Measurements from ENCODE around the gene FAM200B.

FAM200B gene

GRCh38 chr4:15681372-15682241, at the start of gene FAM200B:
Gene FAM200B, plus strand, starts transcription at chr4:15681827. Its CDS starts 5,151 bp downstream, at chr4:15686978.
- TF ChIP-seq REST (IDR thresholded peaks at IDR 0.05; ENCODE audit: low read depth) (no peak), FOXM1 (IDR thresholded peaks at IDR 0.05; ENCODE audit: borderline replicate concordance, low read depth) (peak; percentile 79), TEAD4 (IDR thresholded peaks at IDR 0.05) (no peak; the same call in 1 of the 2 replicates), NFIC (IDR thresholded peaks at IDR 0.05) (peak; percentile 19; the same call in 1 of the 2 replicates), EP300 (IDR thresholded peaks at IDR 0.05; ENCODE audit: borderline replicate concordance) (no peak), ZBTB7A (IDR thresholded peaks at IDR 0.05; ENCODE audit: low read depth) (no peak), TCF12 (IDR thresholded peaks at IDR 0.05; ENCODE audit: low read depth) (peak; percentile 24; the same call in 1 of the 2 replicates), CREB1 (IDR thresholded peaks at IDR 0.05; ENCODE audit: low read depth) (peak; percentile 37; the same call in 1 of the 2 replicates), USF1 (IDR thresholded peaks at IDR 0.05) (no peak; the same call in 1 of the 2 replicates), RAD21 (IDR thresholded peaks at IDR 0.05; ENCODE audit: low read depth) (no peak), EGR1 (IDR thresholded peaks at IDR 0.05) (no peak), YY1 (IDR thresholded peaks at IDR 0.05; ENCODE audit: low read depth) (peak; percentile 65; the same call in 1 of the 2 replicates), TAF1 (IDR thresholded peaks at IDR 0.05; ENCODE audit: low read depth) (peak; percentile 92), CEBPB (IDR thresholded peaks at IDR 0.05) (0 out of 2 replicates have a peak, but pooled peaks have one; percentile 3)
- TF ChIP-seq, protein P1, sequence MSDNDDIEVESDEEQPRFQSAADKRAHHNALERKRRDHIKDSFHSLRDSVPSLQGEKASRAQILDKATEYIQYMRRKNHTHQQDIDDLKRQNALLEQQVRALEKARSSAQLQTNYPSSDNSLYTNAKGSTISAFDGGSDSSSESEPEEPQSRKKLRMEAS (IDR thresholded peaks at IDR 0.05), result peak; percentile 59

GRCh38 chr4:15636818-15637217, 44.8 kb upstream of the FAM200B start:
- TF ChIP-seq FOXM1 (IDR thresholded peaks at IDR 0.05; ENCODE audit: borderline replicate concordance, low read depth) (no peak), NFIC (IDR thresholded peaks at IDR 0.05) (no peak), TEAD4 (IDR thresholded peaks at IDR 0.05) (no peak), YY1 (IDR thresholded peaks at IDR 0.05; ENCODE audit: low read depth) (no peak), EP300 (IDR thresholded peaks at IDR 0.05; ENCODE audit: borderline replicate concordance) (no peak), EGR1 (IDR thresholded peaks at IDR 0.05) (no peak), USF1 (IDR thresholded peaks at IDR 0.05) (no peak), TCF12 (IDR thresholded peaks at IDR 0.05; ENCODE audit: low read depth) (no peak), REST (IDR thresholded peaks at IDR 0.05; ENCODE audit: low read depth) (no peak), RAD21 (IDR thresholded peaks at IDR 0.05; ENCODE audit: low read depth) (no peak), CREB1 (IDR thresholded peaks at IDR 0.05; ENCODE audit: low read depth) (no peak), TAF1 (IDR thresholded peaks at IDR 0.05; ENCODE audit: low read depth) (no peak), ZBTB7A (IDR thresholded peaks at IDR 0.05; ENCODE audit: low read depth) (no peak), CEBPB (IDR thresholded peaks at IDR 0.05) (no peak)

DNA sequence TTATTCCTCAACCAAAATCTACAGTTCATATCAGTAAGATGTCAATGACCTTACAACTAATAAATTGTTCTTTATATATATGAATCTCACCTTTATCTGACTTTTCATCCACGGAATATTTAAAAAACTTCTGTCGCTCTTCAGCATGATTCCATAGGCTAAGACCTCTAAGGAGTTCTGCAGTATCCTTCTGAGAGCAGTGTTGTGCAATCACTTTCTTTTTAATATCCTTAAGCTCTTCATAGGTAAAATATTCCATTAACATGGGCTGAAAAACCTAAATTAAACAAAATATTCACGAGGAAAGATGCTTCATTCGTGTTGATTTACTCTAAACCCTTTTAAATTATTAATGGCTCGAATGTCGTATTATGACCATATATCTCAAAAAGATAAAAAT, 43.2 kb upstream of the FAM200B start:
- no peak for TF ChIP-seq CREB1 (IDR thresholded peaks at IDR 0.05; ENCODE audit: low read depth)
- no peak for TF ChIP-seq USF1 (IDR thresholded peaks at IDR 0.05)
- no peak for TF ChIP-seq FOXM1 (IDR thresholded peaks at IDR 0.05; ENCODE audit: borderline replicate concordance, low read depth)

- no peak for TF ChIP-seq TAF1 (IDR thresholded peaks at IDR 0.05; ENCODE audit: low read depth)
- TF ChIP-seq TCF12 (IDR thresholded peaks at IDR 0.05; ENCODE audit: low read depth), result no peak
- no peak for TF ChIP-seq CREB1 (IDR thresholded peaks at IDR 0.05; ENCODE audit: low read depth)
- TF ChIP-seq YY1 (IDR thresholded peaks at IDR 0.05; ENCODE audit: low read depth), result no peak
- TF ChIP-seq EGR1 (IDR thresholded peaks at IDR 0.05), result no peak
- TF ChIP-seq ZBTB7A (IDR thresholded peaks at IDR 0.05; ENCODE audit: low read depth), result no peak
- no peak for TF ChIP-seq TEAD4 (IDR thresholded peaks at IDR 0.05)
These were observed 33.0 kb upstream of the FAM200B start for GRCh38 chr4:15648600-15648999.

- TF ChIP-seq RAD21 (IDR thresholded peaks at IDR 0.05; ENCODE audit: low read depth), result peak; percentile 73
- no peak for TF ChIP-seq TAF1 (IDR thresholded peaks at IDR 0.05; ENCODE audit: low read depth)
These were observed 31.6 kb upstream of the FAM200B start for GRCh38 chr4:15649914-15650545.
